H1 (cell line): ENCODE data around the gene RELL1. TPM values are rescaled to one million over a fixed set of nuclear protein-coding genes. Genes with fewer than 3 reads are reported as not detected.
A peak's percentile ranks its signal among the peaks of the same experiment; 100 is the strongest.

ENCODE experiments used
- ASH2L ChIP-seq: fragments of 200-600, 300-600 bp; sonication (generic); IDR thresholded peaks from one replicate; pipeline ENCODE4 v1.7.1; 2017; ENCODE audit warnings: low read length
- GTF2F1 ChIP-seq: IDR thresholded peaks from 2 replicates; pipeline ENCODE4 v1.6.1; 2012; ENCODE audit warnings: low read depth, low read length, improper control_type of control experiment, borderline replicate concordance
- JUND ChIP-seq: IDR thresholded peaks from 2 replicates; pipeline ENCODE4 v1.6.1; 2011; ENCODE audit warnings: mild to moderate bottlenecking, improper control_type of control experiment, low read length
- SRF ChIP-seq: IDR thresholded peaks from 2 replicates; pipeline ENCODE4 v1.6.1; 2011; ENCODE audit warnings: mild to moderate bottlenecking, low read depth, low read length, moderate library complexity
- YY1 ChIP-seq: IDR thresholded peaks from 2 replicates; pipeline ENCODE4 v1.6.1; 2011; ENCODE audit warnings: low read depth, mild to moderate bottlenecking, low read length
- ZNF274 ChIP-seq: IDR thresholded peaks from 2 replicates; pipeline ENCODE4 v1.7.0; 2012; ENCODE audit warnings: low read length, borderline replicate concordance; ENCODE audit errors: extremely low read depth
- polyA plus RNA-seq, 7 experiments: library from polyadenylated mRNA; depleted of rRNA in 3 of 7; stranded (reverse) in 5 of 7; unstranded in 2 of 7; fragments of >200 nt in 5 of 7; fragments of 200-250 nt in 2 of 7; gene quantifications; 1 replicate in 5 of 7; 2 replicates in 1 of 7; 4 replicates in 1 of 7; pipeline versions ENCODE4 v1.2.1 to v1.2.3, GENCODE V29; 2011 to 2013; ENCODE audit warnings: missing spikeins in 2 of 7, mixed read lengths in 2 of 7
- total RNA-seq: library from RNA; stranded (reverse); fragmentation: NEBNext Ultra II Directional; extraction: Animal tissue kit (Norgen Biotek cat#: 25700); gene quantifications from 2 replicates; pipeline ENCODE4 v1.2.1, GENCODE V29; 2021
- TF ChIP-seq, protein P1 (sequence below): fragments of 300-600 bp; sonication (generic); IDR thresholded peaks from 2 replicates; pipeline ENCODE4 v1.7.1; 2012; ENCODE audit warnings: low read length, moderate library complexity, mild to moderate bottlenecking, inconsistent platforms; ENCODE audit not compliant: insufficient replicate concordance

Gene RELL1
- total and polyA plus RNA-seq, 2 of the 8 experiments (the other 6 are each of a cell fraction or from before 2014, with no cell fraction given): 2.1 to 14.1 TPM

DNA sequence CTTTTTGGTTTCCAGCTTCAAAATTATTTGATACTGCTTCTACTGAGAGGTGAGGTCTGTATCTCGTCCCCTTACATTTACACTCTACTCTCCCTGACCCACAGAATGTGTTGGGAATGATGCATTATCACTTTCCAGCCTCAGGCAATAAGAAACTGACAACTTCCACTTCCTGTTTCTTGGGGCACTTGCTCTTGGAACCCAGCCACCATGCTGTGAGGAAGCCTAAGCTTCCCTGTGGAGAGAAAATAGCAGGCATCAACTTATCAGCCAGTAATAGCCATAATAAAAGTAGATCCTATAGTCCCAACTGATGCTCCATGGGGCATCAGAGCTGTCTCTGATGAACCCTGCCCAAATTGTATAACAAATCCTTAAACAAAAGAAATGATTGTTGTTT, 32.6 kb downstream of the RELL1 start (continued):
- TF ChIP-seq, protein P1, sequence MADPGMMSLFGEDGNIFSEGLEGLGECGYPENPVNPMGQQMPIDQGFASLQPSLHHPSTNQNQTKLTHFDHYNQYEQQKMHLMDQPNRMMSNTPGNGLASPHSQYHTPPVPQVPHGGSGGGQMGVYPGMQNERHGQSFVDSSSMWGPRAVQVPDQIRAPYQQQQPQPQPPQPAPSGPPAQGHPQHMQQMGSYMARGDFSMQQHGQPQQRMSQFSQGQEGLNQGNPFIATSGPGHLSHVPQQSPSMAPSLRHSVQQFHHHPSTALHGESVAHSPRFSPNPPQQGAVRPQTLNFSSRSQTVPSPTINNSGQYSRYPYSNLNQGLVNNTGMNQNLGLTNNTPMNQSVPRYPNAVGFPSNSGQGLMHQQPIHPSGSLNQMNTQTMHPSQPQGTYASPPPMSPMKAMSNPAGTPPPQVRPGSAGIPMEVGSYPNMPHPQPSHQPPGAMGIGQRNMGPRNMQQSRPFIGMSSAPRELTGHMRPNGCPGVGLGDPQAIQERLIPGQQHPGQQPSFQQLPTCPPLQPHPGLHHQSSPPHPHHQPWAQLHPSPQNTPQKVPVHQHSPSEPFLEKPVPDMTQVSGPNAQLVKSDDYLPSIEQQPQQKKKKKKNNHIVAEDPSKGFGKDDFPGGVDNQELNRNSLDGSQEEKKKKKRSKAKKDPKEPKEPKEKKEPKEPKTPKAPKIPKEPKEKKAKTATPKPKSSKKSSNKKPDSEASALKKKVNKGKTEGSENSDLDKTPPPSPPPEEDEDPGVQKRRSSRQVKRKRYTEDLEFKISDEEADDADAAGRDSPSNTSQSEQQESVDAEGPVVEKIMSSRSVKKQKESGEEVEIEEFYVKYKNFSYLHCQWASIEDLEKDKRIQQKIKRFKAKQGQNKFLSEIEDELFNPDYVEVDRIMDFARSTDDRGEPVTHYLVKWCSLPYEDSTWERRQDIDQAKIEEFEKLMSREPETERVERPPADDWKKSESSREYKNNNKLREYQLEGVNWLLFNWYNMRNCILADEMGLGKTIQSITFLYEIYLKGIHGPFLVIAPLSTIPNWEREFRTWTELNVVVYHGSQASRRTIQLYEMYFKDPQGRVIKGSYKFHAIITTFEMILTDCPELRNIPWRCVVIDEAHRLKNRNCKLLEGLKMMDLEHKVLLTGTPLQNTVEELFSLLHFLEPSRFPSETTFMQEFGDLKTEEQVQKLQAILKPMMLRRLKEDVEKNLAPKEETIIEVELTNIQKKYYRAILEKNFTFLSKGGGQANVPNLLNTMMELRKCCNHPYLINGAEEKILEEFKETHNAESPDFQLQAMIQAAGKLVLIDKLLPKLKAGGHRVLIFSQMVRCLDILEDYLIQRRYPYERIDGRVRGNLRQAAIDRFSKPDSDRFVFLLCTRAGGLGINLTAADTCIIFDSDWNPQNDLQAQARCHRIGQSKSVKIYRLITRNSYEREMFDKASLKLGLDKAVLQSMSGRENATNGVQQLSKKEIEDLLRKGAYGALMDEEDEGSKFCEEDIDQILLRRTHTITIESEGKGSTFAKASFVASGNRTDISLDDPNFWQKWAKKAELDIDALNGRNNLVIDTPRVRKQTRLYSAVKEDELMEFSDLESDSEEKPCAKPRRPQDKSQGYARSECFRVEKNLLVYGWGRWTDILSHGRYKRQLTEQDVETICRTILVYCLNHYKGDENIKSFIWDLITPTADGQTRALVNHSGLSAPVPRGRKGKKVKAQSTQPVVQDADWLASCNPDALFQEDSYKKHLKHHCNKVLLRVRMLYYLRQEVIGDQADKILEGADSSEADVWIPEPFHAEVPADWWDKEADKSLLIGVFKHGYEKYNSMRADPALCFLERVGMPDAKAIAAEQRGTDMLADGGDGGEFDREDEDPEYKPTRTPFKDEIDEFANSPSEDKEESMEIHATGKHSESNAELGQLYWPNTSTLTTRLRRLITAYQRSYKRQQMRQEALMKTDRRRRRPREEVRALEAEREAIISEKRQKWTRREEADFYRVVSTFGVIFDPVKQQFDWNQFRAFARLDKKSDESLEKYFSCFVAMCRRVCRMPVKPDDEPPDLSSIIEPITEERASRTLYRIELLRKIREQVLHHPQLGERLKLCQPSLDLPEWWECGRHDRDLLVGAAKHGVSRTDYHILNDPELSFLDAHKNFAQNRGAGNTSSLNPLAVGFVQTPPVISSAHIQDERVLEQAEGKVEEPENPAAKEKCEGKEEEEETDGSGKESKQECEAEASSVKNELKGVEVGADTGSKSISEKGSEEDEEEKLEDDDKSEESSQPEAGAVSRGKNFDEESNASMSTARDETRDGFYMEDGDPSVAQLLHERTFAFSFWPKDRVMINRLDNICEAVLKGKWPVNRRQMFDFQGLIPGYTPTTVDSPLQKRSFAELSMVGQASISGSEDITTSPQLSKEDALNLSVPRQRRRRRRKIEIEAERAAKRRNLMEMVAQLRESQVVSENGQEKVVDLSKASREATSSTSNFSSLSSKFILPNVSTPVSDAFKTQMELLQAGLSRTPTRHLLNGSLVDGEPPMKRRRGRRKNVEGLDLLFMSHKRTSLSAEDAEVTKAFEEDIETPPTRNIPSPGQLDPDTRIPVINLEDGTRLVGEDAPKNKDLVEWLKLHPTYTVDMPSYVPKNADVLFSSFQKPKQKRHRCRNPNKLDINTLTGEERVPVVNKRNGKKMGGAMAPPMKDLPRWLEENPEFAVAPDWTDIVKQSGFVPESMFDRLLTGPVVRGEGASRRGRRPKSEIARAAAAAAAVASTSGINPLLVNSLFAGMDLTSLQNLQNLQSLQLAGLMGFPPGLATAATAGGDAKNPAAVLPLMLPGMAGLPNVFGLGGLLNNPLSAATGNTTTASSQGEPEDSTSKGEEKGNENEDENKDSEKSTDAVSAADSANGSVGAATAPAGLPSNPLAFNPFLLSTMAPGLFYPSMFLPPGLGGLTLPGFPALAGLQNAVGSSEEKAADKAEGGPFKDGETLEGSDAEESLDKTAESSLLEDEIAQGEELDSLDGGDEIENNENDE: no peak
- TF ChIP-seq ASH2L: no peak
- no peak for TF ChIP-seq ZNF274
- no peak for TF ChIP-seq SRF
- peak; percentile 18; the same call in 1 of the 2 replicates for TF ChIP-seq YY1
- TF ChIP-seq GTF2F1: no peak
- no peak for TF ChIP-seq JUND
